Measurements from ENCODE around the gene ZNF580.

ZNF580 gene

GRCh38 chr19:55667006-55667381, 26.2 kb downstream of the ZNF580 start:
- no peak for DNase-seq

GRCh38 chr19:55667511-55667910, 26.7 kb downstream of the ZNF580 start:
- DNase-seq = no peak

GRCh38 chr19:55667958-55668357, 27.2 kb downstream of the ZNF580 start:
- DNase-seq = no peak

DNA sequence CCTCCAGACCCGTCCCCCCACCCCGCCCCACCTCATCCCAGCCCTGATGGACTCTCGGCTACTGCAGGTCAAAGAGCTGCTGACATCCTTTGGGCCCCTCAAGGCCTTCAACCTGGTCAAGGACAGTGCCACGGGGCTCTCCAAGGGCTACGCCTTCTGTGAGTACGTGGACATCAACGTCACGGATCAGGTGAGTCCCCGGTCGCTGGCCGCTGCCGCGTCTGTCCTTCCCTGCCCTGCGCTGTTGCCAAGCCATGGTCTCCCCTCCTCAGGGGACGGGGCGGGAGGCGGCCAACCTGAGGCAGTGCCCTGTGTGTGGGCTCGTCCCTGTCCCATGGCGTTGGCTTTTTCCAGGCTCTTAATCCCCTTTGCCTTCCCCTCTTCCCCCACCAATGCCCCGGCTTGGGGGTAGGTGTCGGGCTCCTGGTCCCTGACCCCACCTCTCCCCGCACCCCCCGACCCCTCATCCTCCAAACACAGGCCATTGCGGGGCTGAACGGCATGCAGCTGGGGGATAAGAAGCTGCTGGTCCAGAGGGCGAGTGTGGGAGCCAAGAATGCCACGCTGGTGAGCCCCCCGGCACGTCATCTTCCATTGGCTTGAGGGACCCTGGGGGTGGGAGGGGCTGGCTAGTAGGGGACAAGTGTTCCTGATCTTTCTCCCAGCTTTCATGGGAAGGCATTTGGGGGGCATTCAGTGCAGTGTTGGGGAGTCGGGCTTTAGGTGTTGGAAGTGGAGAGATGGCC, 28.0 kb downstream of the ZNF580 start:
- no peak for DNase-seq

GRCh38 chr19:55669418-55670279, 28.8 kb downstream of the ZNF580 start:
- no peak for DNase-seq

DNA sequence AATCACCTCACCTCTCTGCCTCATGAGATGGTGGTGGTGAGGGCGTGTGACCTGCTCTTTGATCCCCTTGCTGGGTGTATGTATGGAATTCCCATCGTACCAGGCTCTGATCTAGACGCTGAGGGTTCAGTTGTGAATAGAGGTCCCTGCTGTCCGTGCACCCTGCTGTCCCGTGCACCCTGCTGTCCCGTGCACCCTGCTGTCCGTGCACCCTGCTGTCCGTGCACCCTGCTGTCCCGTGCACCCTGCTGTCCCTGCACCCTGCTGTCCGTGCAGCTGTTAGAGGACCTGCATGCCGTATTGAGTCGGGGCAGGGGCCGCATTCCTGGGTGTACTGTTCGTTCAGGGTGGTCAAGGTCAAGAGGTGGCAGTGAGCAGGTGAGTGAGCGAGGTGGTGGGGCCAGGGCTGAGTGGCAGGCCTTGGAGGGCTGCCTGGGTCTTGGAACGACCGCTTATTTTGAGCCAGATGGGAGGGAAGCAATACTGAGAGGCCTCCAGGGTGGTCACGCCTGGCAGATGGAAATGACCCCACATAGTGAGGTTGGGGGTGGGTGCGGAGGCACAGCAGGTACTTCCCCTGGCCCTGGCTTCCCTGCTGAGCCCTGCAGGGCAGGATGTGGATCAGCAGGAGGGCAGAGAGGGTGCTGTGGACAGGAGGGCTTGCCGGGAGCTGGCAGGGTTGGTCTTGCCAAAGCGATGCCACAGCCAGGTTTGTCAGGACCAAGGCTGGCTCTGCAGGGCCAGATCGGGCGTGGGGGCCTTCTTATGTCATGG, 29.7 kb downstream of the ZNF580 start:
- DNase-seq = no peak

GRCh38 chr19:55671054-55671378, 30.2 kb downstream of the ZNF580 start:
- DNase-seq = no peak

DNA sequence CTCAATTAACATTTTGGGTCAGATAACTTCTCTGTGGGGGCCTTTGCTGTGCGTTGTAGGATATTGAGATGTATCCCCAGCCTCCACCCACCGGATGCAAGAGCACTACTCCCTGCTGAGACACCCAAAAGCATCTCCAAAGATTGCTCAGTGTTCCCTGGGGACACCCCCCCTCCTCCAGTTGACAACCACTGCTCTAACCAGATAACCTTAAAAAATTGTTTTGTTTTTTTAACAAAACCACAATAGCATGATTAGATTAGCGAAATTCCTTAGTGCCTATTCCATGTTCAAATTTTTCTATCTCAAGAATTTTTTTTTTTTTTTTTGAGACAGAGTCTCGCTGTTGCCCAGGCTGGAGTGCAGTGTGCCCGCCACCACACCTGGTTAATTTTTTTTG, 31.6 kb downstream of the ZNF580 start:
- no peak for DNase-seq

- no peak for DNase-seq
These were observed 32.7 kb downstream of the ZNF580 start for GRCh38 chr19:55673465-55673864.

DNA sequence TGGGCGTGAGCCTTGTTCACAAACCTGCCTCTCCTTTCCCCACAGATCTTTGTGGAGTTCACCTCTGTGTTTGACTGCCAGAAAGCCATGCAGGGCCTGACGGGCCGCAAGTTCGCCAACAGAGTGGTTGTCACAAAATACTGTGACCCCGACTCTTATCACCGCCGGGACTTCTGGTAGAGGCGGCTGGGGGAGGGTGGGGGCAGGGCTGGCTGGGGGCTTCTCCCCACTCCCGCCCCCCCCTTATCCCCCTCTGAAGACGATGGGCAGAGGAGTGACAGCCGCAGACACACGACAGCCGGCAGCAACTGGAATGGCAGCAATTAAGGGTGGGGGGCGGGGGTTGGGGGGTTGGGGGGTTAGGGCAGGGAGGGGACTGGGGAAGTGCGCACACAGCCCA, 33.1 kb downstream of the ZNF580 start:
- no peak for DNase-seq

GRCh38 chr19:55674459-55674840, 33.6 kb downstream of the ZNF580 start:
- DNase-seq = no peak

GRCh38 chr19:55674841-55675660, 34.2 kb downstream of the ZNF580 start, which contains the start of gene EPN1:
EPN1 (plus strand) TSS chr19:55675226; CDS start chr19:55678628, 3,402 bp downstream.
- DNase-seq = peak; percentile 96 to 97

- DNase-seq = no peak
These were observed 35.0 kb downstream of the ZNF580 start for GRCh38 chr19:55675661-55676354.

DNA sequence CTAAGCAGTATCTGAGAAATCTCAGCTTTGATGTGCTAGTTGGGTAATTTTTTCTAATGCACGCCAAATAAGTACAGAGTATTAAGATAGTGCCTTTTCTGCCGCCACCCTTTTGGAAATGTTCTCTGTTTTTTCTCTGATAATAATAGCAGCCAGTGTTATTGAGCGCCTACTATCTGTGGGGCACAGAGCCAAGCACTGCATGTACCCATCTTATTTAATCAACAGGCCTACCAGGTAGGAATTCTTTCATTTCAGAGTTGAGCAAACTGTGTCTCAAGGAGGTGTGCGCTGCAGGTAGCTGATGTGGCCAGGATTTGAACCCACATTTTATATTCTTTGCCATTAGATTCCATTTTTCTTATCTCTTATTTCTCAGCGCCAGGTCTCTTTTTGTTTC, 35.6 kb downstream of the ZNF580 start:
- no peak for DNase-seq

DNA sequence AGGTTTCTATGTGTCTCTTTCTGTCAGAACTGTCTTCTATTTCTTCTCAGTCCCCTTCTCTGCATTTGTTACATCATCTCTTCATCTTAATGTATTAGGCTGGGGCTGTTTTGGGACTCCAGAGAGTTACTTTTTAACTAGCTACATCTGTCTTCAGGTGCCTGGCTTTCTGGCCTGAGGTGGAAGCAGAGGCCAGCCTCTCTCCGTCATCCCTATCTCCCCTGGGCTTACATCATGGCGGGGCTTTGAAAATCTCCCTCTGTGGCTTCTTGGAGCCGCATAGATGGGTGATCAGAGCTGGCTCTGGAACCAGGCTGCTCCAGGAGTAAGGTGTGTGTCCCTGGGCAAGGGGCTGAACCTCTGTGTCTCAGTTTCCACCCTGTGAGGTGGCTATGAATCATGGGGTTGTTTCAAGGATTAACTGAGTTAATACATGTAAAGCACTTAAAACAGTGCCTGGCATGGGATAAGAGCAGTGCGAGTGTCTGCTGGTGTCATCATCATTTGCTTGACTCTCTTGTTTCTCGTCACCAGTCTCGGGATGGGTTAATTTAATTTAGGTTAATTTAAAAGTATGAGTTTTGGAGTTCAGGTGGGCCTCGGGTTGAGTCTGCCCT, 36.2 kb downstream of the ZNF580 start:
- DNase-seq = no peak

DNA sequence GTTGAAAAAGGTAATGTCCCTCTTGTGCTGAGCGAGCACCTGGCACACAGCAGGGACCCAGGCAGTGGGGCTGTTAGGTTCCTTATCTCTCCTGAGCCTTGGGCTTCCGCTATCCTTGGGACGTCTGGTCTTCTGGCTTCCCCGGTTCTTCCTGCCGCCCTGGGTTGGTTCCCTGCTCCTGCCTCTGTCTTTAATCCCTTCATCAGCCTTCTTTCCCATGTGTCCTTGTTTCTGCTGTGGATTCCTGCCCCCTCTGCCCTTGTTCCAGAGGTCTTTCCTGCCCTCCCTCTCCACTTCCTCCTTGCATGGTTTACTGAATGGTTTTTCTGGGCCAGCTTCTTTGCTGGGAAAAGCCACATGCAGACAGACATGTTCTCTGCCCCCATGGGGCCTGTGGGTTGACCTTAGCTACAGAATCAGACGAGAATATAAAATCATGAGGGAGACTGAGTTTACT, 36.8 kb downstream of the ZNF580 start:
- no peak for DNase-seq

GRCh38 chr19:55678121-55678671, 37.4 kb downstream of the ZNF580 start:
- DNase-seq = no peak

DNA sequence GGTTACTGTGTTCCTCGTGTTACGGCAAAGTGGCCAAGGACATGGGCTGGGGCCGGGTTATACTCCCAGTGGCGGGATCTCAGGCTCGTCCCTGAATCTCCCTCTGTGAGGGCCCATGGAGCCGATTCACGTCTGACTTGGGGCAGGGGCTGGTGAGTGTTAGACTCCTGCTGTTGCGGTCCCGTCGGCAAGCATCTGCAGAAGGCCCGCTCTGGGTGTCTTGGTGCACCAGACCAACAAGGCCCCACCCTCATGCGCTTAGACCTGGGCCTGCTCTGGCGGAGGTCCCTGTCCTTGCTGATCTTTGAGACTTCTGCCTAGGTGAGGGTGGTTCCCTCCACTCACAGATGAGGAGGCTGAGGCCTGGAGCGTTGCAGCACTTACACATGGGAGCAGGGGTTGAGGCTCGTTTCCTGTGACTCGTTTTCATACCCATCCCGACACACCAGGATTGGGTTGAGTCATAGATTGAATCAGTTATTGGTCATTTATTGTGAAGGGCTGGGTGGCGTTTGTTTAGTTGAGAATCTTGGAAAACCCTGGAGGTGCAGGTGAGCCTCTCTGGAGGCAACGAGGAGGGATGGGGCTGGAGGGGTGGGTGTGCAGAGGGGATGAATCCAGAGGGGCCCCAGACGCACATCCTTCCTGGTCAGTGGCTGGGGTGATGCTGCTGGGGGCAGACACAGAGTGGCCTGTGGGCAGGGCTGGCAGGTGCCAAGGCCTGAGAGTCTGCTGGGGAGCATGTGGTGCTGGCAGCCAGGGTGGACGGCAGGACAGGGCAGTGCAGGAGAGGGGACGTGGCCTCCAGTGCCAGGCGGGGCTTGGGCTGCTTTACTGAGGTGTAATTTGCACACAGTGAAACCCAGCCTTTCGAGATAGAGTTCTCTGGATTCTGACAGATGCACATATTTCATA, 38.8 kb downstream of the ZNF580 start:
- DNase-seq = no peak

GRCh38 chr19:55680339-55681130, 39.7 kb downstream of the ZNF580 start:
- DNase-seq = no peak
